ENCODE measurements around the gene ERLIN1.

The ERLIN1 gene

GRCh38 chr10:100168313-100168643, 17.6 kb downstream of the ERLIN1 start:
- no peak for DNase-seq

GRCh38 chr10:100167553-100168312, 18.1 kb downstream of the ERLIN1 start:
- DNase-seq = no peak

GRCh38 chr10:100163704-100164621, 21.9 kb downstream of the ERLIN1 start:
- DNase-seq = no peak

GRCh38 chr10:100162696-100163095, 23.1 kb downstream of the ERLIN1 start:
- DNase-seq = no peak

GRCh38 chr10:100158044-100158805, 27.6 kb downstream of the ERLIN1 start:
- DNase-seq = no peak

GRCh38 chr10:100157156-100157555, 28.7 kb downstream of the ERLIN1 start:
- DNase-seq = no peak

- DNase-seq = no peak
Measured at GRCh38 chr10:100155936-100156335, 29.9 kb downstream of the ERLIN1 start.

- DNase-seq = no peak
Measured at GRCh38 chr10:100154666-100155065, 31.2 kb downstream of the ERLIN1 start.

- DNase-seq = no peak
Measured at GRCh38 chr10:100153239-100153825, 32.5 kb downstream of the ERLIN1 start.

- DNase-seq = no peak
Measured at GRCh38 chr10:100151723-100152300, 34.0 kb downstream of the ERLIN1 start.

- DNase-seq = no peak
Measured at GRCh38 chr10:100148353-100149211, 37.2 kb downstream of the ERLIN1 start.

GRCh38 chr10:100146875-100147650, 38.8 kb downstream of the ERLIN1 start:
- no peak for DNase-seq

- DNase-seq = no peak
Measured at GRCh38 chr10:100146398-100146797, 39.4 kb downstream of the ERLIN1 start.

- DNase-seq = no peak
Measured at GRCh38 chr10:100143756-100144155, 42.1 kb downstream of the ERLIN1 start.

GRCh38 chr10:100141446-100142087, 44.3 kb downstream of the ERLIN1 start:
- DNase-seq = no peak

- DNase-seq = no peak
Measured at GRCh38 chr10:100140070-100140469, 45.8 kb downstream of the ERLIN1 start.

- DNase-seq = no peak
Measured at GRCh38 chr10:100138921-100139496, 46.8 kb downstream of the ERLIN1 start.

GRCh38 chr10:100135486-100135885, 50.3 kb downstream of the ERLIN1 start:
- no peak for DNase-seq

- no peak for DNase-seq
Measured at GRCh38 chr10:100133801-100134200, 52.0 kb downstream of the ERLIN1 start.

GRCh38 chr10:100132427-100132826, 53.4 kb downstream of the ERLIN1 start:
- no peak for DNase-seq

All from CD4-positive, alpha-beta T cell treated with Interleukin-15 for 1 hour (primary cell).